Measurements from ENCODE around the gene NAA25. TPM values are rescaled to one million over a fixed set of nuclear protein-coding genes. Genes with fewer than 3 reads are reported as not detected.
A peak's percentile ranks its signal among the peaks of the same experiment; 100 is the strongest.

The NAA25 gene
- polyA plus RNA-seq (2014; cell fraction: cytosol; rRNA removed), result 20.9 and 25.7 TPM in 2 replicates
- 39.2 and 50.6 TPM in 2 replicates for polyA plus RNA-seq (2014; cell fraction: nucleus; rRNA removed)

- DNase-seq (ENCODE audit: low spot score), result peak; percentile 89
Observed at GRCh38 chr12:112108202-112109079, at the start of gene NAA25. Gene NAA25 (minus strand): TSS chr12:112108783. CDS start chr12:112108773, 10 bp downstream.

GRCh38 chr12:112153893-112154219 lies 45.3 kb upstream of the NAA25 start:
- no peak for DNase-seq (ENCODE audit: low spot score)

GRCh38 chr12:112153181-112153892 lies 44.8 kb upstream of the NAA25 start:
- no peak for DNase-seq (ENCODE audit: low spot score)

GRCh38 chr12:112151766-112152541 lies 43.4 kb upstream of the NAA25 start:
- no peak for DNase-seq (ENCODE audit: low spot score)

- DNase-seq (ENCODE audit: low spot score), result no peak
Observed at GRCh38 chr12:112149596-112149995, 41.0 kb upstream of the NAA25 start.

GRCh38 chr12:112148031-112148513 lies 39.5 kb upstream of the NAA25 start:
- no peak for DNase-seq (ENCODE audit: low spot score)

GRCh38 chr12:112146123-112146522 lies 37.5 kb upstream of the NAA25 start:
- no peak for DNase-seq (ENCODE audit: low spot score)

GRCh38 chr12:112140728-112141127 lies 32.1 kb upstream of the NAA25 start:
- no peak for DNase-seq (ENCODE audit: low spot score)

GRCh38 chr12:112134731-112135130 lies 26.1 kb upstream of the NAA25 start:
- DNase-seq (ENCODE audit: low spot score), result no peak

GRCh38 chr12:112133418-112133817 lies 24.8 kb upstream of the NAA25 start:
- DNase-seq (ENCODE audit: low spot score), result no peak

- DNase-seq (ENCODE audit: low spot score), result no peak
Observed at GRCh38 chr12:112131686-112132085, 23.1 kb upstream of the NAA25 start.

- DNase-seq (ENCODE audit: low spot score), result no peak
Observed at GRCh38 chr12:112130441-112130998, 21.9 kb upstream of the NAA25 start.

GRCh38 chr12:112126911-112127310 lies 18.3 kb upstream of the NAA25 start:
- DNase-seq (ENCODE audit: low spot score), result no peak

GRCh38 chr12:112126000-112126438 lies 17.4 kb upstream of the NAA25 start:
- DNase-seq (ENCODE audit: low spot score), result no peak

- DNase-seq (ENCODE audit: low spot score), result peak; percentile 96
Observed at GRCh38 chr12:112125250-112125999, 16.8 kb upstream of the NAA25 start, which contains the start of gene TRAFD1. Gene TRAFD1 (plus strand): TSS chr12:112125560. CDS start chr12:112130523, 4,963 bp downstream.

- DNase-seq (ENCODE audit: low spot score), result no peak
Observed at GRCh38 chr12:112124918-112125249, 16.3 kb upstream of the NAA25 start.

- no peak for DNase-seq (ENCODE audit: low spot score)
Observed at GRCh38 chr12:112122823-112123690, 14.5 kb upstream of the NAA25 start.

GRCh38 chr12:112121780-112122565 lies 13.4 kb upstream of the NAA25 start:
- DNase-seq (ENCODE audit: low spot score), result no peak

- DNase-seq (ENCODE audit: low spot score), result no peak
Observed at GRCh38 chr12:112117685-112118084, 9.1 kb upstream of the NAA25 start.
